Heart left ventricle (tissue), 13 donors: ENCODE results near the gene OR2T4.

Source experiments
- POLR2A ChIP-seq, 2 donors: fragments of 450-650 bp; IDR thresholded peaks; one replicate each; pipeline ENCODE4 v1.6.1; 2017; ENCODE audit warnings: antibody characterized with exemption in 2 of 2, mild to moderate bottlenecking in 2 of 2, moderate library complexity in 2 of 2
- TF ChIP-seq, protein P1 (sequence below), 12 donors: fragments of 200-600 bp; sonication (generic) in 4 of 12; IDR thresholded peaks; one replicate each; pipeline versions ENCODE4 v1.5.0 to v1.8.0; 2018 to 2022; ENCODE audit warnings: antibody characterized with exemption in 12 of 12, mild to moderate bottlenecking in 5 of 12
- donor health status: ischemic (EF 13 %, LVEDD 7.1; RV severe dilation, severe dysfunction).
- donor health status: DM: no; HTN: yes; CAD: no.
- donor health status: DM: no; HTN: no; CAD: no.
- donor health status: ischemic (EF 25% LVEDD 6.9; RV normal size, moderate dysfunction).
- donor health status: ischemic (EF 25% LVEDD 5.7; RV mildly dilated, moderate dysfunction).
- donor health status: ischemic (EF 35%, LVEDD 5.7; RV mildly dilated, moderate dysfunction).
- donor health status: nonischemic (EF 11% LVEDD 7.7; RV severe dilation, severe dysfunction).
- donor health status: DM: yes; HTN: yes; CAD: no.
- donor health status: PGD.
- donor health status: ischemic (EF 29% LVEDD 5.4; RV normal size, mild dysfunction).
- donor health status: nonischemic (EF 23%, LVEDD 6.1; RV moderate dilation, normal function).

DNA sequence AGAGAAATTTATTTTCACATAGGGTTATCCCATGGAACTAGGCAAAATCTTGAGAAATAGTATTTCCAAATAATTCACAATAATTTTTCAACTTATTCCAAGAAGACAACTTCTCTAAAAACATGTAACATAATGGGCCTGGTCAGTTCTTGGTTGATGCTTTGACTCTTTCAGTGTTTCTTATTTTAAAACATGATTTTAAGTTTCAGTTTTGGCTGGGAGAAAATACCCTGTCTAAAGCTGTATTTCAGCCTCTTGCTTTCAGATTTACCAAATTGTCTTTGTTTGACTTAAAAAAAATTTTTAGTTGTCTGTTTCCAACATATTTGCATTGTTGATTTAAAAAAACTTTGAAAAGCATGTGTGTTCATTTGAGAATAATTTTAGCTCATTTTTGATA is 5.1 kb downstream of the OR2T4 start:
- no peak for TF ChIP-seq POLR2A (IDR thresholded peaks at IDR 0.05)
- TF ChIP-seq, protein P1, sequence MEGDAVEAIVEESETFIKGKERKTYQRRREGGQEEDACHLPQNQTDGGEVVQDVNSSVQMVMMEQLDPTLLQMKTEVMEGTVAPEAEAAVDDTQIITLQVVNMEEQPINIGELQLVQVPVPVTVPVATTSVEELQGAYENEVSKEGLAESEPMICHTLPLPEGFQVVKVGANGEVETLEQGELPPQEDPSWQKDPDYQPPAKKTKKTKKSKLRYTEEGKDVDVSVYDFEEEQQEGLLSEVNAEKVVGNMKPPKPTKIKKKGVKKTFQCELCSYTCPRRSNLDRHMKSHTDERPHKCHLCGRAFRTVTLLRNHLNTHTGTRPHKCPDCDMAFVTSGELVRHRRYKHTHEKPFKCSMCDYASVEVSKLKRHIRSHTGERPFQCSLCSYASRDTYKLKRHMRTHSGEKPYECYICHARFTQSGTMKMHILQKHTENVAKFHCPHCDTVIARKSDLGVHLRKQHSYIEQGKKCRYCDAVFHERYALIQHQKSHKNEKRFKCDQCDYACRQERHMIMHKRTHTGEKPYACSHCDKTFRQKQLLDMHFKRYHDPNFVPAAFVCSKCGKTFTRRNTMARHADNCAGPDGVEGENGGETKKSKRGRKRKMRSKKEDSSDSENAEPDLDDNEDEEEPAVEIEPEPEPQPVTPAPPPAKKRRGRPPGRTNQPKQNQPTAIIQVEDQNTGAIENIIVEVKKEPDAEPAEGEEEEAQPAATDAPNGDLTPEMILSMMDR (IDR thresholded peaks at IDR 0.05) = no peak
